NK-92 treated with Interleukin-12 subunit alpha and Interleukin-12 subunit beta, amount 100 ng/mL, for 24 hours (cell line): ENCODE data around the gene TIMP3.
"Not testable (repeated sequence)": the region's sequence is repeated elsewhere in the genome, so short reads cannot be mapped to it uniquely, and the experiment has no call there.

Source experiments
- DNase-seq: peaks from one replicate; lab custom pipeline; 2025; lab: John Stamatoyannopoulos, UW

Gene TIMP3

GRCh38 chr22:32855045-32855756 is 53.7 kb downstream of the TIMP3 start:
- DNase-seq: no peak

- no peak for DNase-seq
Observed at GRCh38 chr22:32858121-32858703, 56.7 kb downstream of the TIMP3 start.

GRCh38 chr22:32858957-32859356 is 57.5 kb downstream of the TIMP3 start:
- no peak for DNase-seq

DNA sequence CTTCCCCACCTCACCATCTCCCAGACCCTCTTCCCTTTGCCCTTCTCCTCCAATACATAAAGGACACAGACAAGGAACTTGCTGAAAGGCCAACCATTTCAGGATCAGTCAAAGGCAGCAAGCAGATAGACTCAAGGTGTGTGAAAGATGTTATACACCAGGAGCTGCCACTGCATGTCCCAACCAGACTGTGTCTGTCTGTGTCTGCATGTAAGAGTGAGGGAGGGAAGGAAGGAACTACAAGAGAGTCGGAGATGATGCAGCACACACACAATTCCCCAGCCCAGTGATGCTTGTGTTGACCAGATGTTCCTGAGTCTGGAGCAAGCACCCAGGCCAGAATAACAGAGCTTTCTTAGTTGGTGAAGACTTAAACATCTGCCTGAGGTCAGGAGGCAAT is 58.2 kb downstream of the TIMP3 start:
- no peak for DNase-seq

GRCh38 chr22:32861330-32861729 is 59.8 kb downstream of the TIMP3 start:
- DNase-seq: no peak

GRCh38 chr22:32862083-32862482 is 60.6 kb downstream of the TIMP3 start:
- no peak for DNase-seq

- DNase-seq: no peak
Observed at GRCh38 chr22:32862936-32863661, 61.6 kb downstream of the TIMP3 start.

GRCh38 chr22:32864041-32864440 is 62.5 kb downstream of the TIMP3 start:
- DNase-seq: no peak

DNA sequence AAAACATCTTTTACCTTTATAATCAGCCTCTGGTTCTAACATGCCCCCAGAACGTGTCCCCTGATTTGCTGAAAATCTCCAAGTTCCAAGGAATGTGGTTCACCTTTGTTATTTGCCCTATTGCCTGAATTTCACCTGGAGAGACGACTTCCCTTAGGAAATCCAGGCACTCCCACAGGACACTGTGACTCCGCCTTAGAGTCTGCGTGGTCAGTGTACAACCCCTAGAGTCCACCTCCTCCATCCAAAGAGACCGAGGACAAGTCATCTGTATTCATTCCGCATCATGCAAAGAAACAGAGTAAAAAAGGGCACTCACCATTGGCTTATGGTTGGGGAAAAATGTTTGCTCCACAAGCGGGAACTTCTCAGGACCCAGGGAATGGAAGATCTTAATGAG is 63.1 kb downstream of the TIMP3 start:
- DNase-seq: no peak

GRCh38 chr22:32866953-32867352 is 65.4 kb downstream of the TIMP3 start:
- DNase-seq: no peak

- DNase-seq: no peak
Observed at GRCh38 chr22:32868946-32869345, 67.4 kb downstream of the TIMP3 start.

DNA sequence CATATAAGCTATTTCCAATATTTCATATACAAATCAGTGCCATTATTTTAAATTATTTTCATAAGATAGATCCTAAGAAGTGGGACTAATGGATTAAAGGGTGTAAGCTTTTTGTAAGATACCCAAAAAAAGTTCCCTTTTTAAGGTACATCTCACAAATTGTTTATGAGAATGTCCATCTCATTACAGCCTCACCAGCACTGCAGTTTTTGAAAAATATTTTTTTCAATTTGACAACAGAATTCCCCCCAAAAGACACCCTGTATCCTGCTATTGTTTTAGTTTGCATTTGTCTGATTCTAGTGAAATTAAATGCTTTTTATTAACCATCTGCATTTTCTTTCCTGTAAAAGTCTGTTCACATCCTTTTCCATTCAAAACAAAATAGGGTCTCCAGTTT is 69.0 kb downstream of the TIMP3 start:
- no peak for DNase-seq

GRCh38 chr22:32873604-32874003 is 72.1 kb downstream of the TIMP3 start:
- DNase-seq: not testable (repeated sequence)

DNA sequence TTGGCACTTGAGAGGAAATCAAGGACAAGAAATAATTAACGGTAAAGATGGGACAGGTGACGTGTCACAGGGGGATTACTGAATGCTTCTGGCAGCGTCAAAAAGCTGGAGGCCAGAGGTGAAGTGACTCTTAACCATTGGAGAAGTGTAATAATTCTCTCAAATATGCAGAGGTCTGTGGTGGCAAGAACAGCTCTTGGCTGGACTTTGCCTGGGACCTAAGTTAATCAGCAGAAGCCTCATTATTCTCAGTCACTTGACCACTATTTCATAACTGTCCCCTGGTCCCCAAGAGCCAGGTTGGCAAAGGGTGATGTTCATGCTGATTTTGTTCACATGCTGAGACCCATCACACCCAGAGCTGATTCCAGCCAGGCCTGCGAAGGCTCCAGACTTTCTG is 72.9 kb downstream of the TIMP3 start:
- no peak for DNase-seq

DNA sequence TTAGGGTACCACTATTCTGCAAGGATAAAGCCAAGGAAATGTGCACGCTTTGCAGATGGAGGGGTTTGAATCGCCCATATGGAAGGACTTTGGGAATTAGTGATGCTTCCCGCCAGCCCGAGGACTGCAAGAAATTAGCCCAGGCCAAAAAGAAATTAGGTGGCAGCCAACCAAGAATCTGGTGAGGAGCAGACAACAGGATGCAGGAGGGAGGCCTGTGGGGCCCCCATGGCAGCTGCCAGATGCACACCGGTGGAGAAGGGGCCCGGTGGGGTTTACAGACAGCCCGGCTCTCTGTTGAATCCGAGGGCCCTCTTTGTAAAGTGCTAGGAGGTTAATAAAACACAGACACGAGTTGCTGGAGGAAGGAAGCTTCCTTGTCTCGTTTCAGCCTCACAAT is 73.5 kb downstream of the TIMP3 start:
- no peak for DNase-seq

GRCh38 chr22:32876516-32876915 is 75.0 kb downstream of the TIMP3 start:
- no peak for DNase-seq

GRCh38 chr22:32877196-32877595 is 75.7 kb downstream of the TIMP3 start:
- DNase-seq: no peak

DNA sequence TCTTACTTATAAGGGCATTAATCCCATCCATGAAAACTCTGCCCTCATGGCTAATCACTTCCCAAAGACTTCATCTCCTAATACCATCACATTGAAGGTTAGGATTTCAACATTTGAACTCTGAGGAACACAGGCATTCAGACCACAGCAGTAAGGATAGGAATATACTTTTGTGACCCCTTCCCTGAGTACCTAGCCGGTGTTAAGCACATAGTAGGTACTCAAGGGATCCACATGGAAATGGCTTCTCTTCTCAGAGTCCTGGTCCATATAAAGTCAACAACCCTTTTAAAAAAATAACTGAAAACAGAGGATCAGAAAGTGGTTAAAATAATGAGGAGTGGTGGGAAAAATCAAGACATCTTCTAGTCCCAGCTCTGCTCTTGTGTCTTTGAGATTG is 78.0 kb downstream of the TIMP3 start:
- DNase-seq: no peak

- DNase-seq: no peak
Observed at GRCh38 chr22:32880061-32880460, 78.6 kb downstream of the TIMP3 start.

DNA sequence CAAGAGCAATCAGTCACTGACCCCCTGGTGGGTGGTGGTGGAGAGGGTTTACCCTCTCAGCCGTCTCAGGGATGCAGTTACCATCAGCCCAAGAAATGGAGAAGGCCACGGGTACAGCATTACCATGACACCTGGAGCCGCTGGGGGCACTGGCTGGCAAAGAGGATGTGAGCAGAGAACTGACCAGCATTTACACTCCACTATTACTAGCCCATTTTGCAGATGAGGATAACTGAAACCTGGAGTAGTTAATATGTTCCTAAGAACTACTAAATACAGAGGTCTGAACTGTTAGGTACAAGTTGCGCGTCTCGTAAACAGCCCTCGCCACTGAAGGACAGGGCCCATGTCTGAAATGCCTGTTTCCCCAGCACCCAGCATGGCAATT is 79.0 kb downstream of the TIMP3 start:
- DNase-seq: no peak

- DNase-seq: no peak
Observed at GRCh38 chr22:32880893-32881596, 79.5 kb downstream of the TIMP3 start.

DNA sequence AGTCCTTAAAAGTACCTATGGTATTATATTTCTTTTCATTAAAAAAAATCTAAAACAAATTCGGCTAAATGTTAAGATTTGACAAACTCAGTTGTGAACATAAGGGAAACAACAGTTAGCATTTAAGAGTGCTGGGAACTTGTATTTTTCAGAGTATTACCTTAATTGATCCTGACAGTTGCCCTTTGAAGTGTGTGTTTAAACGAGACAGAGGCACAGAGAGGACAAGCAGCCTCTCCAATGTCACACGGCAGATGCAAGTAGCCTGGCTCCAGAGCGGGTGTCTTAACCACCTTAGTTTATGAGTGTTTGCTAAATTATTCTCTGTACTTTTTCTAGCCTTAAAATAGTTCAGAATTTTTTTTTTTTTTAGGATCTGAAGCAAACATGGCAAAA is 80.9 kb downstream of the TIMP3 start:
- DNase-seq: no peak
